Liver (tissue), 9 donors: ENCODE results near the gene CSMD2. TPM values are rescaled to one million over a fixed set of nuclear protein-coding genes. Genes with fewer than 3 reads are reported as not detected.

ENCODE experiments used
- DNase-seq: peaks from one replicate; pipeline ENCODE4 v3.0.0-alpha.2; 2017; ENCODE audit warnings: low spot score
- H3K27ac ChIP-seq, 2 donors: one replicate each; pipeline ENCODE4 v1.7.0; 2013; ENCODE audit warnings: inconsistent platforms in 2 of 2, low read length in 2 of 2, control low read depth in 1 of 2, low read depth in 1 of 2, mild to moderate bottlenecking in 1 of 2
- H3K27me3 ChIP-seq, 4 donors: one replicate each; pipeline versions ENCODE4 v1.6.1 to v1.7.0; 2013; ENCODE audit warnings: low read length in 3 of 4, inconsistent platforms in 1 of 4, mild to moderate bottlenecking in 1 of 4, moderate library complexity in 1 of 4; ENCODE audit not compliant: control insufficient read depth in 4 of 4, insufficient read depth in 4 of 4
- H3K36me3 ChIP-seq, 4 donors: one replicate each; pipeline versions ENCODE4 v1.6.1 to v1.7.0; 2013; ENCODE audit warnings: low read length in 3 of 4, mild to moderate bottlenecking in 3 of 4, low read depth in 1 of 4, moderate library complexity in 1 of 4; ENCODE audit not compliant: control insufficient read depth in 4 of 4, insufficient read depth in 3 of 4
- H3K4me1 ChIP-seq, 4 donors: one replicate each; pipeline versions ENCODE4 v1.6.1 to v1.7.0; 2013; ENCODE audit warnings: low read length in 3 of 4, mild to moderate bottlenecking in 3 of 4, moderate library complexity in 1 of 4; ENCODE audit not compliant: control insufficient read depth in 4 of 4, insufficient read depth in 4 of 4
- H3K4me3 ChIP-seq, 3 donors: one replicate each; pipeline versions ENCODE4 v1.6.1 to v1.7.0; 2013; ENCODE audit warnings: low read length in 3 of 3, control low read depth in 1 of 3, low read depth in 1 of 3, mild to moderate bottlenecking in 1 of 3
- H3K9ac ChIP-seq, 2 donors: one replicate each; pipeline ENCODE4 v1.7.0; 2013; ENCODE audit warnings: low read length in 2 of 2, mild to moderate bottlenecking in 2 of 2, moderate library complexity in 2 of 2, control low read depth in 1 of 2, low read depth in 1 of 2
- H3K9me3 ChIP-seq, 4 donors: one replicate each; pipeline versions ENCODE4 v1.6.1 to v1.7.0; 2013; ENCODE audit warnings: low read length in 3 of 4; ENCODE audit not compliant: control insufficient read depth in 4 of 4
- ATF3 ChIP-seq: IDR thresholded peaks from 2 replicates; pipeline ENCODE4 v1.6.1; 2016; ENCODE audit warnings: antibody characterized with exemption
- CTCF ChIP-seq: fragments of 150-350 bp; IDR thresholded peaks from 2 replicates; pipeline ENCODE4 v1.5.1; 2017; ENCODE audit warnings: improper control_type of control experiment, low read depth, low read length; ENCODE audit not compliant: missing input control
- EGR1 ChIP-seq, 2 donors: IDR thresholded peaks; 2 replicates each; pipeline ENCODE4 v1.6.1; 2016 to 2018; ENCODE audit warnings: antibody characterized with exemption in 2 of 2, low read depth in 2 of 2
- FOXA1 ChIP-seq: IDR thresholded peaks from 2 replicates; pipeline ENCODE4 v1.6.1; 2016; ENCODE audit warnings: antibody characterized with exemption
- FOXA2 ChIP-seq: IDR thresholded peaks from 2 replicates; pipeline ENCODE4 v1.6.1; 2016; ENCODE audit warnings: antibody characterized with exemption
- GABPA ChIP-seq, 2 donors: IDR thresholded peaks in 1 of 2; conservative IDR thresholded peaks in 1 of 2; 2 replicates each; pipeline ENCODE4 v1.6.1; 2016; ENCODE audit warnings: antibody characterized with exemption in 2 of 2, mild to moderate bottlenecking in 1 of 2, moderate library complexity in 1 of 2
- HNF4A ChIP-seq, 2 donors: conservative IDR thresholded peaks; 2 replicates each; pipeline ENCODE4 v1.6.1; 2016; ENCODE audit warnings: antibody characterized with exemption in 2 of 2, mild to moderate bottlenecking in 2 of 2
- HNF4G ChIP-seq: IDR thresholded peaks from 2 replicates; pipeline ENCODE4 v1.6.1; 2016; ENCODE audit warnings: antibody characterized with exemption
- JUND ChIP-seq, 2 donors: IDR thresholded peaks; 2 replicates each; pipeline ENCODE4 v1.6.1; 2016; ENCODE audit warnings: antibody characterized with exemption in 2 of 2
- MAX ChIP-seq: IDR thresholded peaks from 2 replicates; pipeline ENCODE4 v1.6.1; 2016; ENCODE audit warnings: antibody characterized with exemption
- NR2F2 ChIP-seq: IDR thresholded peaks from 2 replicates; pipeline ENCODE4 v1.6.1; 2016; ENCODE audit warnings: antibody characterized with exemption
- RAD21 ChIP-seq, 2 donors: IDR thresholded peaks; 2 replicates each; pipeline ENCODE4 v1.6.1; 2016; ENCODE audit warnings: antibody characterized with exemption in 2 of 2, mild to moderate bottlenecking in 2 of 2
- RXRA ChIP-seq, 2 donors: IDR thresholded peaks; 2 replicates each; pipeline ENCODE4 v1.6.1; 2017 to 2018; ENCODE audit warnings: antibody characterized with exemption in 2 of 2, mild to moderate bottlenecking in 1 of 2
- SP1 ChIP-seq: IDR thresholded peaks from 2 replicates; pipeline ENCODE4 v1.6.1; 2018; ENCODE audit warnings: antibody characterized with exemption, mild to moderate bottlenecking
- TAF1 ChIP-seq: conservative IDR thresholded peaks from 2 replicates; pipeline ENCODE4 v1.6.1; 2016; ENCODE audit warnings: antibody characterized with exemption, mild to moderate bottlenecking
- YY1 ChIP-seq: IDR thresholded peaks from 2 replicates; pipeline ENCODE4 v1.6.1; 2016; ENCODE audit warnings: antibody characterized with exemption, mild to moderate bottlenecking
- ZBTB33 ChIP-seq: IDR thresholded peaks from 2 replicates; pipeline ENCODE4 v1.6.1; 2016; ENCODE audit warnings: antibody characterized with exemption
- WGBS: extraction: QIAGEN DNeasy Blood & Tissue Kit; methylation state at CpG from one replicate; pipeline ENCODE4 v1.1.7; 2013; 5-methylcytosine and 5-hydroxymethylcytosine counted together
- polyA plus RNA-seq, 2 donors: library from polyadenylated mRNA; stranded (reverse) in 1 of 2; unstranded in 1 of 2; fragments of 200-250 nt in 1 of 2; fragments of >200 nt in 1 of 2; fragmentation: Nextera tagmentation in 1 of 2; extraction: Ambion mirVana in 1 of 2; gene quantifications; one replicate each; pipeline versions ENCODE4 v1.2.1 to v1.2.3, GENCODE V29; 2013 to 2015
- total RNA-seq, 2 donors: library from RNA; depleted of rRNA; stranded (reverse); fragments of >200 nt; gene quantifications; one replicate each; pipeline ENCODE4 v1.2.3, GENCODE V29; 2014
- donor health status: healthy.
- donor health status: healthy.
- donor health status: healthy.
- donor health status: healthy.
- donor health status: healthy.

CSMD2 gene
- total and polyA plus RNA-seq, 4 donors: 0.08 to 0.09 TPM; not detected in 2

DNA sequence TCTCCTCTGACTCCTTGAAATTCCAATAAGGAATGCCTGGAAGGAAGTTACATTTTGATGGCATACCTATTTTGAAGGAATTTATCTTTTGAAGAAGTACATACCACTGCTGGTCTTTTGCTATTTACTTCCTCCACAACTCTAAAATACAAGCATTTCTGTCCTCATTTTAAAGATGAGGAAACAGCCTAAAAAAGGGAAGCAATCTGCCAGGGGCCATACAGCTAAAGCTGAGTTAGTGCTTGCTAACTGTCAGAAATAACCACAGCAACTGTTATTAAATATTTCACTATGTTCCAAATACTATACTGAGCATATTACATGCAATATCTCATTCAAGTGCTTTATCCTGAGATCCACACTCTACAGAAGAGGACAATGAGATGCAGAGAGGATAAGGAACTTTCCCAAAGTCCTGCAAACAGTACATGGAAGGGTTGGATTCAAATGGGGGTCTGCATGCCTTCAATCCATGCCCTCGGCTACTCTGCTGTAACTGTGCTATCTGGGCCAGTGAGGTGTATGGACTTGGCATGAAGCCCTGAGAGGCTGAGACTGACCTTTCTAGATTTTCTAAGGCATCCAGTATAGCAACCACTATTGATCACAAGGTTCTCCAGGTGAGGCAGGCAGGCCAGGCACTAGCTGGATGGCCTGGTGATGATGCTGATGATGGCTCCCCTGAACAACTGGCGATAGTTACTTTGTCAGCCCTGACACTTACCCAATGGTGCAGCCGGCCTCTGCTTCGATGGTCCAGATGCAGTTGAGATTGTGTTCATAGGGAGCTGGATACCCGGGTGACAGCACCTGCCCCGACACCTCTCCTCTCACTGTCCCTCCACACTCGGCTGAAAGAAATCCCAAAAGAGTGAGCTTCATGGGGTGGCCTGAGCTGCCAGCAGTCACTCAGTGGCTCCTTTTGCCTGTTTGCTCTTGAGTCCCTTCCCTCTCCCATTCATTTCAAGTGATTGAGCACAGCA lies 472.5 kb downstream of the CSMD2 start:
- DNase-seq: no peak
- Histone ChIP-seq H3K4me1 (no peaks in the 10 kb centered on the region), H3K9ac (no peak overlapping the region), H3K9me3 (peaks cover 0 to 3% (median 0%) of the 10 kb centered on the region in 4 donors), H3K36me3 (no peaks in the 10 kb centered on the region), H3K4me3 (no peak overlapping the region), H3K27ac (no peak overlapping the region), H3K27me3 (peaks cover 0 to 2% (median 0%) of the 10 kb centered on the region in 4 donors)
- 90% methylated on average over 7 of the region's 7 CpGs for WGBS
- no peak for TF ChIP-seq JUND (IDR thresholded peaks at IDR 0.05)
- no peak for TF ChIP-seq RAD21 (IDR thresholded peaks at IDR 0.05)
- no peak for TF ChIP-seq EGR1 (IDR thresholded peaks at IDR 0.05; ENCODE audit: low read depth in 2 of 2)
- TF ChIP-seq HNF4G: no peak
- TF ChIP-seq MAX: no peak
- no peak for TF ChIP-seq SP1

- no peak for TF ChIP-seq RXRA (IDR thresholded peaks at IDR 0.05)
- TF ChIP-seq ZBTB33: no peak
- no peak for TF ChIP-seq HNF4G
- no peak for TF ChIP-seq TAF1
- TF ChIP-seq FOXA1: no peak
- TF ChIP-seq HNF4A (conservative IDR thresholded peaks at IDR 0.05): no peak
- no peak for TF ChIP-seq JUND (IDR thresholded peaks at IDR 0.05)
- no peak for TF ChIP-seq CTCF
- TF ChIP-seq GABPA (IDR thresholded peaks at IDR 0.05 in 1 of 2, conservative IDR thresholded peaks at IDR 0.05 in 1 of 2): no peak
- no peak for TF ChIP-seq YY1
- TF ChIP-seq ATF3: no peak
- TF ChIP-seq FOXA2: no peak
- no peak for TF ChIP-seq NR2F2
- Histone ChIP-seq H3K9ac (no peak overlapping the region), H3K27me3 (peaks cover 0 to 8% (median 3%) of the 10 kb centered on the region in 4 donors), H3K4me3 (no peak overlapping the region), H3K9me3 (no peaks in the 10 kb centered on the region), H3K4me1 (no peaks in the 10 kb centered on the region), H3K36me3 (no peaks in the 10 kb centered on the region), H3K27ac (no peak overlapping the region)
- no peak for DNase-seq
- WGBS: 82% methylated on average over 1 of the region's 1 CpG
Measured at GRCh38 chr1:33687000-33687399, 478.0 kb downstream of the CSMD2 start.
